K562 (cell line): ENCODE results near the gene PRDM1. TPM values are rescaled to one million over a fixed set of nuclear protein-coding genes. Genes with fewer than 3 reads are reported as not detected.

Experiments
- ATAC-seq: fragments of 200-7000 bp; cut with Tn5 transposase; 3 replicates; pipeline ENCODE4 v1.9.1; 2020; ENCODE audit warnings: moderate library complexity
- BruUV-seq: library from RNA; stranded (reverse); fragments of 400-500 nt; replicated peaks from 2 replicates; lab custom pipeline; 2021; lab: Mats Ljungman, UMichigan
- CTCF ChIA-PET: fragments of 300-600 bp; formaldehyde crosslinking; extraction: SDS; loops from one replicate; lab custom pipeline; 2021; ENCODE audit warnings: low intra/inter-chr PET ratio; lab: Yijun Ruan, JAX
- POLR2A ChIA-PET: fragments of 300-600, 350-650 bp; sonication (Branson Sonifier 250); formaldehyde crosslinking; extraction: SDS; loops from one replicate; lab custom pipeline; 2021; ENCODE audit warnings: antibody characterized with exemption, inconsistent platforms; lab: Yijun Ruan, JAX
- DNase-seq, 4 experiments: peaks; one replicate each; pipeline versions ENCODE4 v3.0.0 to v3.0.0-alpha.2; 2011 to 2018; ENCODE audit warnings: low spot score in 3 of 4, mixed read lengths in 3 of 4; ENCODE audit errors: extremely low read depth in 1 of 4
- FAIRE-seq: peaks from 2 replicates; lab custom pipeline; 2011; peaks lifted over from hg19 to GRCh38; lab: Jason Lieb, UNC
- H2AFZ ChIP-seq: 2 replicates; pipeline ENCODE4 v1.6.0; 2011; ENCODE audit warnings: low read depth, low read length, control low read depth, inconsistent platforms
- H3K27ac ChIP-seq: fragments of 200-600 bp; 3 replicates; pipeline ENCODE4 v1.8.0; 2011; ENCODE audit warnings: low read depth, mild to moderate bottlenecking, control low read depth, inconsistent platforms, low read length, moderate library complexity, mixed read lengths; ENCODE audit errors: extremely low read depth
- H3K27me3 ChIP-seq, 2 experiments: fragments of 300-600 bp in 1 of 2; 2 replicates in 1 of 2; 3 replicates in 1 of 2; pipeline versions ENCODE4 v1.6.0 to v1.8.0; 2011; ENCODE audit warnings: inconsistent platforms in 2 of 2, low read length in 2 of 2, mild to moderate bottlenecking in 1 of 2, mixed read lengths in 1 of 2, moderate library complexity in 1 of 2; ENCODE audit not compliant: control insufficient read depth in 2 of 2, insufficient read depth in 2 of 2
- H3K36me3 ChIP-seq: fragments of 300-600 bp; 3 replicates; pipeline ENCODE4 v1.8.0; 2011; ENCODE audit warnings: mild to moderate bottlenecking, low read length, inconsistent platforms; ENCODE audit not compliant: control insufficient read depth, insufficient read depth
- H3K4me1 ChIP-seq, 2 experiments: fragments of 200-600 bp in 1 of 2; replicated peaks in 1 of 2; 2 replicates in 1 of 2; 3 replicates in 1 of 2; pipeline versions ENCODE4 v1.5.1 to v1.8.0; 2011; ENCODE audit warnings: inconsistent platforms in 2 of 2, low read length in 2 of 2, mild to moderate bottlenecking in 1 of 2, mixed read lengths in 1 of 2, moderate library complexity in 1 of 2; ENCODE audit not compliant: control insufficient read depth in 2 of 2, insufficient read depth in 2 of 2
- H3K4me2 ChIP-seq: 2 replicates; pipeline ENCODE4 v1.6.1; 2011; ENCODE audit warnings: low read length, control low read depth, inconsistent platforms, mixed read lengths; ENCODE audit not compliant: insufficient read depth
- H3K4me3 ChIP-seq: fragments of 200-600 bp; sonication (generic), shearing (Covaris generic); 2 replicates; pipeline ENCODE4 v1.5.1; 2016; ENCODE audit warnings: control low read depth, inconsistent platforms
- H3K79me2 ChIP-seq: fragments of 200-600 bp; 3 replicates; pipeline ENCODE4 v1.8.0; 2011; ENCODE audit warnings: low read length, inconsistent platforms; ENCODE audit not compliant: control insufficient read depth, insufficient read depth
- H3K9ac ChIP-seq, 2 experiments: 2 replicates each; pipeline versions ENCODE4 v1.6.0 to v1.6.1; 2011; ENCODE audit warnings: low read depth in 2 of 2, low read length in 2 of 2, control low read depth in 1 of 2, inconsistent platforms in 1 of 2, mild to moderate bottlenecking in 1 of 2, mixed read lengths in 1 of 2; ENCODE audit not compliant: insufficient read depth in 1 of 2
- H3K9me1 ChIP-seq: one replicate; pipeline ENCODE4 v1.6.0; 2011; ENCODE audit warnings: inconsistent platforms, mild to moderate bottlenecking, low read length, moderate library complexity; ENCODE audit not compliant: control insufficient read depth, insufficient read depth
- H3K9me3 ChIP-seq: replicated peaks from 2 replicates; pipeline ENCODE4 v1.5.1; 2011; ENCODE audit warnings: low read depth, low read length, inconsistent platforms; ENCODE audit not compliant: control insufficient read depth, insufficient read depth
- H4K20me1 ChIP-seq: replicated peaks from 2 replicates; pipeline ENCODE4 v1.6.1; 2011; ENCODE audit warnings: low read length, inconsistent platforms, mixed read lengths; ENCODE audit not compliant: control insufficient read depth, insufficient read depth
- CHD2 ChIP-seq: IDR thresholded peaks from 2 replicates; pipeline ENCODE4 v1.6.1; 2011; ENCODE audit warnings: low read depth, low read length
- E2F6 ChIP-seq, 2 experiments: IDR thresholded peaks; 2 replicates each; pipeline ENCODE4 v1.6.1; 2011; ENCODE audit warnings: borderline replicate concordance in 1 of 2, control low read depth in 1 of 2, low read depth in 1 of 2, low read length in 1 of 2, mild to moderate bottlenecking in 1 of 2, mixed read lengths in 1 of 2, moderate library complexity in 1 of 2; ENCODE audit not compliant: insufficient read depth in 1 of 2, insufficient read length in 1 of 2, poor library complexity in 1 of 2, severe bottlenecking in 1 of 2; ENCODE audit errors: extremely low read depth in 1 of 2
- EGR1 ChIP-seq: fragments of 450-650 bp; conservative IDR thresholded peaks from 2 replicates; pipeline ENCODE4 v1.6.1; 2017; ENCODE audit warnings: mild to moderate bottlenecking
- HDGF ChIP-seq: fragments of 450-650 bp; IDR thresholded peaks from 2 replicates; pipeline ENCODE4 v1.6.1; 2016
- HMG20A ChIP-seq: fragments of 450-650 bp; formaldehyde crosslinking; conservative IDR thresholded peaks from 2 replicates; pipeline ENCODE4 v1.4.0; 2020; ENCODE audit warnings: mild to moderate bottlenecking, mixed read lengths
- HNRNPH1 ChIP-seq: fragments of 200-400 bp; formaldehyde crosslinking; optimal IDR thresholded peaks from 2 replicates; pipeline ENCODE3; 2017; ENCODE audit warnings: low read depth, mild to moderate bottlenecking, low read length, moderate library complexity
- HOXB6 ChIP-seq: fragments of 250-450 bp; sonication (Bioruptor Pico); IDR thresholded peaks from 2 replicates; pipeline ENCODE4 v1.5.1; 2022; ENCODE audit warnings: mild to moderate bottlenecking, borderline replicate concordance
- KDM5B ChIP-seq: fragments of 200-600 bp; sonication (generic); IDR thresholded peaks from 2 replicates; pipeline ENCODE4 v1.6.1; 2012; ENCODE audit warnings: low read depth, mild to moderate bottlenecking, moderate library complexity, low read length, control low read depth, inconsistent platforms; ENCODE audit not compliant: insufficient replicate concordance
- NR2C1 ChIP-seq, 2 experiments: fragments of 450-650 bp; IDR thresholded peaks; 2 replicates each; pipeline ENCODE4 v1.6.1; 2017; ENCODE audit warnings: mild to moderate bottlenecking in 2 of 2, antibody characterized with exemption in 1 of 2, inconsistent platforms in 1 of 2, missing compliant biosample characterization in 1 of 2, missing genetic modification characterization in 1 of 2
- RFX7 ChIP-seq: fragments of 250-450 bp; sonication (Bioruptor Pico); IDR thresholded peaks from 2 replicates; pipeline ENCODE4 v1.5.1; 2021; ENCODE audit warnings: mild to moderate bottlenecking
- SMARCA4 ChIP-seq: fragments of 450-650 bp; IDR thresholded peaks from 2 replicates; pipeline ENCODE4 v1.6.1; 2016
- SMARCE1 ChIP-seq: fragments of 450-650 bp; IDR thresholded peaks from 2 replicates; pipeline ENCODE4 v1.7.1; 2016; ENCODE audit warnings: mild to moderate bottlenecking
- ZNF175 ChIP-seq: fragments of 200-800 bp; sonication (Bioruptor generic); IDR thresholded peaks from 2 replicates; pipeline ENCODE4 v1.6.1; 2016; ENCODE audit warnings: low read depth, mild to moderate bottlenecking, missing genetic modification characterization, missing compliant biosample characterization
- ZNF75A ChIP-seq: fragments of 450-650 bp; formaldehyde crosslinking; IDR thresholded peaks from 2 replicates; pipeline ENCODE4 v1.4.0; 2020; ENCODE audit warnings: mild to moderate bottlenecking
- ZNF778 ChIP-seq: fragments of 450-650 bp; formaldehyde crosslinking; IDR thresholded peaks from 2 replicates; pipeline ENCODE4 v1.4.0; 2020; ENCODE audit warnings: mild to moderate bottlenecking, moderate library complexity
- WGBS: fragments of 100-300 bp; shearing (Covaris generic); methylation state at CpG from one replicate; pipeline ENCODE4 v1.1.6; 2016; ENCODE audit warnings: low coverage, mixed read lengths; ENCODE audit not compliant: insufficient coverage; ENCODE audit errors: missing lambda C conversion rate; 5-methylcytosine and 5-hydroxymethylcytosine counted together
- in situ Hi-C: fragments of 300-500 bp; cut with MboI; formaldehyde crosslinking; loops from 4 replicates; pipeline ENCODE4 v1.15.0; 2018; ENCODE audit warnings: inconsistent platforms, mixed read lengths
- intact Hi-C: fragments of 100-400 bp; cut with micrococcal nuclease; formaldehyde crosslinking; loops from 2 replicates; pipeline ENCODE4 v1.14.2; 2022
- polyA plus RNA-seq, 8 experiments: library from polyadenylated mRNA; depleted of rRNA in 4 of 8; stranded (reverse) in 5 of 8; unstranded in 3 of 8; fragments of >200 nt; fragmentation: Nextera tagmentation in 2 of 8; fragmentation: Illumina TruSeq in 1 of 8; extraction: Ambion mirVana in 2 of 8; extraction: Trizol in 1 of 8; gene quantifications; 2 replicates each; pipeline versions ENCODE4 v1.2.1 to v1.2.3, GENCODE V29; 2011 to 2014; ENCODE audit warnings: inconsistent platforms in 1 of 8, missing spikeins in 1 of 8
- total RNA-seq, 7 experiments: library from RNA; depleted of rRNA in 6 of 7; stranded (reverse); fragments of >200 nt in 6 of 7; fragmentation: Illumina TruSeq in 2 of 7; extraction: Trizol in 2 of 7; gene quantifications; 2 replicates each; pipeline versions ENCODE4 v1.2.1 to v1.2.3, GENCODE V29; 2011 to 2021; ENCODE audit warnings: low replicate concordance in 1 of 7

Gene PRDM1
- total and polyA plus RNA-seq, 9 of the 15 experiments (the other 6 are each of a cell fraction or from before 2014, with no cell fraction given), result 0.09 to 0.89 (median 0.27) TPM

- TF ChIP-seq E2F6 (IDR thresholded peaks at IDR 0.05; ENCODE audit: borderline replicate concordance in 1 of 2, extremely low read depth in 1 of 2, insufficient read depth in 1 of 2, insufficient read length in 1 of 2, low read depth in 1 of 2, low read length in 1 of 2, poor library complexity in 1 of 2, severe bottlenecking in 1 of 2), result peak in 1 of 2 experiments; percentile 26
These were observed 29.1 kb downstream of the PRDM1 start (continued) for GRCh38 chr6:106115286-106115685.

- H4K20me1 ChIP-seq, result no peaks in the 10 kb centered on the region
- no peak overlapping the region for H3K9ac ChIP-seq
- no peak overlapping the region for H3K27ac ChIP-seq
- H3K4me2 ChIP-seq, result no peak overlapping the region
- intact Hi-C loops (no loop called here), in situ Hi-C loops (no loop called here)
- CTCF ChIA-PET, result no interaction called here
- peak overlapping the region; percentile 42; the same call in 1 of the 2 replicates for H2AFZ ChIP-seq
- no peaks in the 10 kb centered on the region for H3K9me1 ChIP-seq
- no peak for DNase-seq
- ATAC-seq, result no peak
- POLR2A ChIA-PET, result no interaction called here
- H3K27me3 ChIP-seq, result no peaks in the 10 kb centered on the region
- BruUV-seq, result no TSS peak
- H3K36me3 ChIP-seq, result no peaks in the 10 kb centered on the region
- 44% methylated on average over 6 of the region's 6 CpGs for WGBS
- H3K79me2 ChIP-seq, result no peaks in the 10 kb centered on the region
- no peak overlapping the region for H3K4me3 ChIP-seq
- H3K4me1 ChIP-seq, result no peaks in the 10 kb centered on the region; a peak in 2 of 5 replicates
- H3K9me3 ChIP-seq, result no peaks in the 10 kb centered on the region
- no peak for FAIRE-seq
- TF ChIP-seq HDGF (no peak), NR2C1 (IDR thresholded peaks at IDR 0.05) (no peak), NR2C1 (tag; IDR thresholded peaks at IDR 0.05) (no peak), HNRNPH1 (no peak), SMARCA4 (no peak), HOXB6 (CRISPR knock-in tag) (no peak), EGR1 (no peak), SMARCE1 (no peak), HMG20A (CRISPR knock-in tag) (no peak), ZNF778 (no peak), CHD2 (no peak), ZNF175 (CRISPR knock-in tag) (no peak), RFX7 (no peak), ZNF75A (CRISPR knock-in tag) (no peak), KDM5B (no peak)
These were observed 30.1 kb downstream of the PRDM1 start for GRCh38 chr6:106116125-106116832.
